ENCODE results near the gene LRRTM4.

GRCh38 chr2:76997296-76997695 is 524.9 kb downstream of the LRRTM4 start:
- no peak for TF ChIP-seq CTCF (IDR thresholded peaks at IDR 0.05 in 4 of 5, conservative IDR thresholded peaks at IDR 0.05 in 1 of 5)
- TF ChIP-seq POLR2A (IDR thresholded peaks at IDR 0.05): no peak

Measured in gastrocnemius medialis (tissue), 4 donors.